GM12891 (cell line): ENCODE results near the gene STXBP5.

Source experiments
- POLR2AphosphoS5 ChIP-seq: IDR thresholded peaks from 2 replicates; pipeline ENCODE4 v1.6.1; 2011; ENCODE audit warnings: low read depth, low read length, control low read depth
- TAF1 ChIP-seq: IDR thresholded peaks from 2 replicates; pipeline ENCODE4 v1.6.1; 2011; ENCODE audit warnings: low read depth, low read length, control low read depth

- TF ChIP-seq POLR2AphosphoS5 = no peak
- TF ChIP-seq TAF1 = no peak
Measured at GRCh38 chr6:147173140-147173539, 31.1 kb upstream of the STXBP5 start.
